ENCODE measurements around the gene ZNF319. TPM values are rescaled to one million over a fixed set of nuclear protein-coding genes. Genes with fewer than 3 reads are reported as not detected.
"Not testable (repeated sequence)": the region's sequence is repeated elsewhere in the genome, so short reads cannot be mapped to it uniquely, and the experiment has no call there.

ZNF319 gene
- total and polyA plus RNA-seq, 7 experiments from 2014 or later = 4.4 to 20.8 (median 12.5) TPM

GRCh38 chr16:58012481-58012880 lies 12.0 kb upstream of the ZNF319 start:
- Mint-ChIP-seq H3K27ac (no peak overlapping the region), H3K27me3 (no peaks in the 10 kb centered on the region), H3K4me1 (peaks cover 0 to 4% (median 0%) of the 10 kb centered on the region in 7 donors), H3K36me3 (peaks cover 5 to 21% (median 10%) of the 10 kb centered on the region in 5 donors), H3K4me3 (no peak overlapping the region), H3K9me3 (no peaks in the 10 kb centered on the region)
- ATAC-seq (no peak), DNase-seq (no peak)
- no peaks in the 10 kb centered on the region for H3K4me1 ChIP-seq (ENCODE audit: control insufficient read depth in 2 of 2, insufficient read depth in 2 of 2, low read length in 2 of 2)
- ChIA-PET POLR2A (no interaction called here), CTCF (no interaction called here)
- intact Hi-C loops (cut with micrococcal nuclease) = no loop called here
- no peak overlapping the region for H3K27ac ChIP-seq (ENCODE audit: low read depth, low read length)
- peaks cover 3 to 55% (median 22%) of the 10 kb centered on the region in 3 experiments for H3K36me3 ChIP-seq (ENCODE audit: control insufficient read depth in 2 of 3, insufficient read depth in 3 of 3, low read length in 3 of 3)
- no peaks in the 10 kb centered on the region for H3K27me3 ChIP-seq (ENCODE audit: control insufficient read depth in 2 of 2, insufficient read depth in 2 of 2, low read length in 2 of 2)
- H3K9me3 ChIP-seq (ENCODE audit: control insufficient read depth in 2 of 3, low read length in 3 of 3) = no peaks in the 10 kb centered on the region
- no peak overlapping the region for H3K4me3 ChIP-seq (ENCODE audit: low read length)

GRCh38 chr16:58011652-58012051 lies 11.2 kb upstream of the ZNF319 start:
- ChIA-PET CTCF (no interaction called here), POLR2A (no interaction called here)
- H3K4me3 ChIP-seq (ENCODE audit: low read length) = no peak overlapping the region
- H3K36me3 Mint-ChIP-seq = peaks cover 5 to 26% (median 13%) of the 10 kb centered on the region in 5 donors
- DNase-seq (no peak), ATAC-seq (no peak)
- no peak overlapping the region for H3K4me3 Mint-ChIP-seq
- H3K27ac Mint-ChIP-seq = no peak overlapping the region
- no peaks in the 10 kb centered on the region for H3K4me1 ChIP-seq (ENCODE audit: control insufficient read depth in 2 of 2, insufficient read depth in 2 of 2, low read length in 2 of 2)
- peaks cover 0 to 6% (median 0%) of the 10 kb centered on the region in 7 donors for H3K4me1 Mint-ChIP-seq
- H3K36me3 ChIP-seq (ENCODE audit: control insufficient read depth in 2 of 3, insufficient read depth in 3 of 3, low read length in 3 of 3) = peaks cover 4 to 48% (median 22%) of the 10 kb centered on the region in 3 experiments
- no peaks in the 10 kb centered on the region for H3K27me3 Mint-ChIP-seq
- no peaks in the 10 kb centered on the region for H3K9me3 Mint-ChIP-seq
- intact Hi-C loops (cut with micrococcal nuclease) = no loop called here
- H3K27ac ChIP-seq (ENCODE audit: low read depth, low read length) = no peak overlapping the region
- no peaks in the 10 kb centered on the region for H3K27me3 ChIP-seq (ENCODE audit: control insufficient read depth in 2 of 2, insufficient read depth in 2 of 2, low read length in 2 of 2)
- no peaks in the 10 kb centered on the region for H3K9me3 ChIP-seq (ENCODE audit: control insufficient read depth in 2 of 3, low read length in 3 of 3)

- no peaks in the 10 kb centered on the region for H3K9me3 ChIP-seq (ENCODE audit: control insufficient read depth in 2 of 3, low read length in 3 of 3)
- CTCF ChIA-PET = interaction anchor here (0.9 to 1.3 kb wide), 3 partner anchors 10 to 104 kb away, joined by 3 to 5 read pairs (median 4); partner anchors contain the start of gene USB1
- no peak for ATAC-seq
- H3K4me1 ChIP-seq (ENCODE audit: control insufficient read depth in 2 of 2, insufficient read depth in 2 of 2, low read length in 2 of 2) = no peaks in the 10 kb centered on the region
- Mint-ChIP-seq H3K4me3 (no peak overlapping the region), H3K36me3 (peaks cover 5 to 30% (median 18%) of the 10 kb centered on the region in 5 donors), H3K4me1 (peaks cover 0 to 6% (median 0%) of the 10 kb centered on the region in 7 donors), H3K27me3 (no peaks in the 10 kb centered on the region), H3K27ac (no peak overlapping the region), H3K9me3 (no peaks in the 10 kb centered on the region)
- no peaks in the 10 kb centered on the region for H3K27me3 ChIP-seq (ENCODE audit: control insufficient read depth in 2 of 2, insufficient read depth in 2 of 2, low read length in 2 of 2)
- peaks cover 6 to 42% (median 22%) of the 10 kb centered on the region in 3 experiments for H3K36me3 ChIP-seq (ENCODE audit: control insufficient read depth in 2 of 3, insufficient read depth in 3 of 3, low read length in 3 of 3)
- POLR2A ChIA-PET = no interaction called here
- H3K4me3 ChIP-seq (ENCODE audit: low read length) = no peak overlapping the region
- no peak overlapping the region for H3K27ac ChIP-seq (ENCODE audit: low read depth, low read length)
- no peak for DNase-seq
- intact Hi-C loops (cut with micrococcal nuclease) = no loop called here
These were observed 10.4 kb upstream of the ZNF319 start for GRCh38 chr16:58010886-58011285.

GRCh38 chr16:58009856-58010416 lies 9.5 kb upstream of the ZNF319 start:
- no peak overlapping the region for H3K27ac Mint-ChIP-seq
- ChIA-PET POLR2A (interaction anchor here (0.9 to 1.0 kb wide), 2 partner anchors 16 to 111 kb away, joined by 3 read pairs; no protein-coding TSS in a partner anchor), CTCF (interaction anchor here (0.7 to 1.3 kb wide), 3 partner anchors 9 to 280 kb away, joined by 4 to 5 read pairs (median 4); partner anchors contain the start of gene USB1)
- Histone ChIP-seq H3K27ac (ENCODE audit: low read depth, low read length) (no peak overlapping the region), H3K4me3 (ENCODE audit: low read length) (no peak overlapping the region), H3K4me1 (ENCODE audit: control insufficient read depth in 2 of 2, insufficient read depth in 2 of 2, low read length in 2 of 2) (no peaks in the 10 kb centered on the region), H3K9me3 (ENCODE audit: control insufficient read depth in 2 of 3, low read length in 3 of 3) (no peaks in the 10 kb centered on the region), H3K27me3 (ENCODE audit: control insufficient read depth in 2 of 2, insufficient read depth in 2 of 2, low read length in 2 of 2) (no peaks in the 10 kb centered on the region), H3K36me3 (ENCODE audit: control insufficient read depth in 2 of 3, insufficient read depth in 3 of 3, low read length in 3 of 3) (peaks cover 6 to 36% (median 22%) of the 10 kb centered on the region in 3 experiments)
- H3K27me3 Mint-ChIP-seq = no peaks in the 10 kb centered on the region
- peaks cover 3 to 13% (median 5%) of the 10 kb centered on the region in 7 donors for H3K4me1 Mint-ChIP-seq
- H3K36me3 Mint-ChIP-seq = peaks cover 5 to 32% (median 18%) of the 10 kb centered on the region in 5 donors
- no peaks in the 10 kb centered on the region for H3K9me3 Mint-ChIP-seq
- no peak for DNase-seq
- H3K4me3 Mint-ChIP-seq = no peak overlapping the region
- intact Hi-C loops (cut with micrococcal nuclease) = loop anchor here in 1 of 2 donors (10.0 kb wide), 1 partner anchor 705 kb away; no protein-coding TSS in a partner anchor
- ATAC-seq = no peak

- H3K27me3 Mint-ChIP-seq; H3K4me1 ChIP-seq (ENCODE audit: control insufficient read depth in 2 of 2, insufficient read depth in 2 of 2, low read length in 2 of 2); DNase-seq; ATAC-seq; H3K27me3 ChIP-seq (ENCODE audit: control insufficient read depth in 2 of 2, insufficient read depth in 2 of 2, low read length in 2 of 2); POLR2A ChIA-PET; H3K9me3 Mint-ChIP-seq; H3K4me3 ChIP-seq (ENCODE audit: low read length); H3K27ac ChIP-seq (ENCODE audit: low read depth, low read length); H3K36me3 ChIP-seq (ENCODE audit: control insufficient read depth in 2 of 3, insufficient read depth in 3 of 3, low read length in 3 of 3); H3K9me3 ChIP-seq (ENCODE audit: control insufficient read depth in 2 of 3, low read length in 3 of 3); H3K27ac Mint-ChIP-seq: not testable (repeated sequence)
- intact Hi-C loops (cut with micrococcal nuclease) = loop anchor here (1.0 to 10.0 kb wide), 8 partner anchors 105 to 1552 kb away; partner anchors contain the start of genes CSNK2A2 (in 1 of the 2), NUDT21 (in 1 of the 2) and OGFOD1 (in 1 of the 2)
- Mint-ChIP-seq H3K36me3 (peaks cover 0 to 20% (median 6%) of the 10 kb centered on the region in 5 donors), H3K4me3 (peak overlapping the region in 1 of 10 donors; percentile 11), H3K4me1 (peaks cover 19 to 49% (median 36%) of the 10 kb centered on the region in 7 donors)
- CTCF ChIA-PET = interaction anchor here (0.8 to 1.4 kb wide), 3 partner anchors 78 to 121 kb away, joined by 3 to 5 read pairs (median 3); no protein-coding TSS in a partner anchor
These were observed 4.3 kb upstream of the ZNF319 start for GRCh38 chr16:58004736-58005135.

- Histone ChIP-seq H3K27ac (ENCODE audit: low read depth, low read length) (no peak overlapping the region), H3K27me3 (ENCODE audit: control insufficient read depth in 2 of 2, insufficient read depth in 2 of 2, low read length in 2 of 2) (no peaks in the 10 kb centered on the region), H3K9me3 (ENCODE audit: control insufficient read depth in 2 of 3, low read length in 3 of 3) (no peaks in the 10 kb centered on the region), H3K36me3 (ENCODE audit: control insufficient read depth in 2 of 3, insufficient read depth in 3 of 3, low read length in 3 of 3) (peaks cover 0 to 6% (median 3%) of the 10 kb centered on the region in 3 experiments), H3K4me1 (ENCODE audit: control insufficient read depth in 2 of 2, insufficient read depth in 2 of 2, low read length in 2 of 2) (peaks cover 19 to 21% of the 10 kb centered on the region in 2 donors), H3K4me3 (ENCODE audit: low read length) (no peak overlapping the region)
- Mint-ChIP-seq H3K27ac (no peak overlapping the region), H3K4me1 (peaks cover 34 to 65% (median 51%) of the 10 kb centered on the region in 7 donors), H3K9me3 (no peaks in the 10 kb centered on the region), H3K27me3 (no peaks in the 10 kb centered on the region), H3K36me3 (peaks cover 0 to 18% (median 6%) of the 10 kb centered on the region in 5 donors), H3K4me3 (peak overlapping the region in 6 of 10 donors; percentile 8 to 58 (median 25))
- ChIA-PET POLR2A (no interaction called here), CTCF (interaction anchor here (0.7 to 6.6 kb wide), 2 partner anchors 96 to 102 kb away, joined by 3 to 43 read pairs; no protein-coding TSS in a partner anchor)
- ATAC-seq (no peak), DNase-seq (no peak)
- intact Hi-C loops (cut with micrococcal nuclease) = loop anchor here (5.0 to 10.0 kb wide), 5 partner anchors 194 to 1551 kb away; partner anchors contain the start of genes CSNK2A2 (in 1 of the 2), NUDT21 (in 1 of the 2) and OGFOD1 (in 1 of the 2)
These were observed 2.5 kb upstream of the ZNF319 start for GRCh38 chr16:58002936-58003335.

Measured in naive thymus-derived CD4-positive, alpha-beta T cell (primary cell).